IMR-90 (cell line): ENCODE data around the gene CYYR1. TPM values are rescaled to one million over a fixed set of nuclear protein-coding genes. Genes with fewer than 3 reads are reported as not detected.

Experiments used
- ATAC-seq: fragments of 200-7000 bp; cut with Tn5 transposase; 2 replicates; pipeline ENCODE4 v1.9.1; 2020; ENCODE audit warnings: low read depth, mild to moderate bottlenecking, moderate library complexity
- BruUV-seq: library from RNA; stranded (reverse); fragments of 400-500 nt; replicated peaks from 2 replicates; lab custom pipeline; 2021; lab: Mats Ljungman, UMichigan
- CTCF ChIA-PET: fragments of 300-600 bp; formaldehyde crosslinking; extraction: SDS; loops from one replicate; lab custom pipeline; 2021; ENCODE audit warnings: antibody characterized with exemption; lab: Yijun Ruan, JAX
- POLR2A ChIA-PET: fragments of 300-600 bp; sonication (Branson Sonifier 250); formaldehyde crosslinking; loops from one replicate; lab custom pipeline; 2022; ENCODE audit warnings: antibody characterized with exemption; ENCODE audit not compliant: unreplicated experiment; lab: Charles Lee
- DNase-seq: peaks from one replicate; pipeline ENCODE4 v3.0.0; 2013
- H2AFZ ChIP-seq: replicated peaks from 2 replicates; pipeline ENCODE3; 2013; ENCODE audit warnings: low read length, mild to moderate bottlenecking; ENCODE audit not compliant: poor library complexity
- H2AK5ac ChIP-seq: 2 replicates; pipeline ENCODE4 v1.6.1; 2013; ENCODE audit warnings: low read depth, low read length, inconsistent platforms
- H2AK9ac ChIP-seq: replicated peaks from 2 replicates; pipeline ENCODE3; 2013; ENCODE audit warnings: mild to moderate bottlenecking, low read depth, low read length, moderate library complexity; ENCODE audit not compliant: poor library complexity
- H2BK120ac ChIP-seq: 2 replicates; pipeline ENCODE4 v1.6.1; 2013; ENCODE audit warnings: low read depth, low read length, inconsistent platforms
- H2BK15ac ChIP-seq: 3 replicates; pipeline ENCODE4 v1.6.1; 2013; ENCODE audit warnings: low read depth, low read length, inconsistent platforms
- H2BK20ac ChIP-seq: 2 replicates; pipeline ENCODE4 v1.6.1; 2013; ENCODE audit warnings: low read depth, mild to moderate bottlenecking, inconsistent platforms, low read length, moderate library complexity
- H2BK5ac ChIP-seq: 2 replicates; pipeline ENCODE4 v1.6.1; 2013; ENCODE audit warnings: mild to moderate bottlenecking, low read depth, low read length, inconsistent platforms; ENCODE audit not compliant: poor library complexity, severe bottlenecking
- H3K14ac ChIP-seq: replicated peaks from 2 replicates; pipeline ENCODE4 v1.6.1; 2013; ENCODE audit warnings: low read depth, low read length, inconsistent platforms
- H3K18ac ChIP-seq: 2 replicates; pipeline ENCODE4 v1.6.1; 2013; ENCODE audit warnings: low read depth, low read length, control low read depth
- H3K23ac ChIP-seq: 2 replicates; pipeline ENCODE4 v1.6.1; 2013; ENCODE audit warnings: low read depth, low read length, inconsistent platforms
- H3K27ac ChIP-seq: 2 replicates; pipeline ENCODE4 v1.5.1; 2013; ENCODE audit warnings: mild to moderate bottlenecking, control low read depth, low read length; ENCODE audit not compliant: insufficient read depth
- H3K27me3 ChIP-seq: 2 replicates; pipeline ENCODE4 v1.6.1; 2013; ENCODE audit warnings: low read length; ENCODE audit not compliant: control insufficient read depth, insufficient read depth
- H3K36me3 ChIP-seq: 2 replicates; pipeline ENCODE4 v1.6.1; 2013; ENCODE audit warnings: low read length, mixed read lengths; ENCODE audit not compliant: control insufficient read depth, insufficient read depth
- H3K4ac ChIP-seq: 2 replicates; pipeline ENCODE4 v1.6.1; 2013; ENCODE audit warnings: low read depth, low read length, inconsistent platforms
- H3K4me1 ChIP-seq: 2 replicates; pipeline ENCODE4 v1.6.1; 2013; ENCODE audit warnings: low read length, mixed read lengths; ENCODE audit not compliant: control insufficient read depth, insufficient read depth
- H3K4me2 ChIP-seq: 2 replicates; pipeline ENCODE4 v1.6.1; 2013; ENCODE audit warnings: low read depth, mild to moderate bottlenecking, control low read depth, low read length, moderate library complexity
- H3K4me3 ChIP-seq: 2 replicates; pipeline ENCODE4 v1.5.1; 2013; ENCODE audit warnings: low read depth, mild to moderate bottlenecking, control low read depth, low read length, moderate library complexity; ENCODE audit not compliant: insufficient read depth
- H3K56ac ChIP-seq: 2 replicates; pipeline ENCODE4 v1.6.1; 2013; ENCODE audit warnings: low read length, inconsistent platforms; ENCODE audit not compliant: insufficient read depth; ENCODE audit errors: extremely low read depth
- H3K79me1 ChIP-seq, 2 experiments: 2 replicates each; pipeline ENCODE4 v1.6.1; 2013; ENCODE audit warnings: low read length in 2 of 2, inconsistent platforms in 1 of 2, low read depth in 1 of 2
- H3K9ac ChIP-seq: 2 replicates; pipeline ENCODE4 v1.6.1; 2013; ENCODE audit warnings: low read depth, low read length, control low read depth
- H3K9me1 ChIP-seq: 2 replicates; pipeline ENCODE4 v1.6.1; 2013; ENCODE audit warnings: low read length, inconsistent platforms; ENCODE audit not compliant: insufficient read depth
- H3K9me3 ChIP-seq: 2 replicates; pipeline ENCODE4 v1.6.1; 2013; ENCODE audit warnings: low read length; ENCODE audit not compliant: control insufficient read depth, insufficient read depth
- H4K20me1 ChIP-seq: 2 replicates; pipeline ENCODE4 v1.6.1; 2013; ENCODE audit warnings: low read length, inconsistent platforms; ENCODE audit not compliant: insufficient read depth
- H4K5ac ChIP-seq: 2 replicates; pipeline ENCODE4 v1.6.1; 2013; ENCODE audit warnings: mild to moderate bottlenecking, low read depth, low read length, control low read depth
- H4K8ac ChIP-seq, 2 experiments: 2 replicates each; pipeline ENCODE4 v1.6.1; 2013; ENCODE audit warnings: low read depth in 2 of 2, low read length in 2 of 2, control low read depth in 1 of 2, inconsistent platforms in 1 of 2
- H4K91ac ChIP-seq: 2 replicates; pipeline ENCODE4 v1.6.1; 2013; ENCODE audit warnings: low read depth, low read length, inconsistent platforms; ENCODE audit not compliant: insufficient read depth
- BHLHE40 ChIP-seq: fragments of 150-350 bp; IDR thresholded peaks from 2 replicates; pipeline ENCODE4 v1.6.1; 2016; ENCODE audit warnings: mild to moderate bottlenecking, low read depth, low read length
- CEBPB ChIP-seq: IDR thresholded peaks from 2 replicates; pipeline ENCODE4 v1.6.1; 2012; ENCODE audit warnings: low read depth, low read length, improper control_type of control experiment
- CHD1 ChIP-seq: IDR thresholded peaks from 2 replicates; pipeline ENCODE4 v1.6.1; 2012; ENCODE audit warnings: low read depth, low read length, improper control_type of control experiment
- CTCF ChIP-seq: conservative IDR thresholded peaks from 2 replicates; pipeline ENCODE4 v1.5.1; 2012; ENCODE audit warnings: mild to moderate bottlenecking, low read depth, low read length, improper control_type of control experiment
- FOS ChIP-seq: fragments of 150-350 bp; IDR thresholded peaks from 2 replicates; pipeline ENCODE4 v1.6.1; 2016; ENCODE audit warnings: low read depth, low read length
- MAFK ChIP-seq: IDR thresholded peaks from 2 replicates; pipeline ENCODE4 v1.6.1; 2012; ENCODE audit warnings: low read depth, low read length, improper control_type of control experiment
- MAZ ChIP-seq: IDR thresholded peaks from 2 replicates; pipeline ENCODE4 v1.6.1; 2012; ENCODE audit warnings: low read depth, mild to moderate bottlenecking, low read length, improper control_type of control experiment, moderate library complexity, borderline replicate concordance
- MXI1 ChIP-seq: IDR thresholded peaks from 2 replicates; pipeline ENCODE4 v1.6.1; 2012; ENCODE audit warnings: low read depth, mild to moderate bottlenecking, low read length, moderate library complexity, borderline replicate concordance
- NFE2L2 ChIP-seq: fragments of 150-350 bp; IDR thresholded peaks from 2 replicates; pipeline ENCODE4 v1.6.1; 2016; ENCODE audit warnings: low read depth, mild to moderate bottlenecking, low read length
- POLR2A ChIP-seq: IDR thresholded peaks from 2 replicates; pipeline ENCODE4 v1.6.1; 2012; ENCODE audit warnings: mild to moderate bottlenecking, low read depth, low read length
- RAD21 ChIP-seq: IDR thresholded peaks from 2 replicates; pipeline ENCODE4 v1.6.1; 2012; ENCODE audit warnings: low read length, improper control_type of control experiment
- RCOR1 ChIP-seq: IDR thresholded peaks from 2 replicates; pipeline ENCODE4 v1.6.1; 2012; ENCODE audit warnings: mild to moderate bottlenecking, low read length, improper control_type of control experiment; ENCODE audit not compliant: insufficient replicate concordance
- RFX5 ChIP-seq: IDR thresholded peaks from 2 replicates; pipeline ENCODE4 v1.8.0; 2012; ENCODE audit warnings: low read depth, mild to moderate bottlenecking, low read length, moderate library complexity
- SMC3 ChIP-seq: fragments of 150-350 bp; IDR thresholded peaks from 2 replicates; pipeline ENCODE4 v1.6.1; 2016; ENCODE audit warnings: low read depth, mild to moderate bottlenecking, antibody characterized with exemption, low read length, moderate library complexity
- WGBS, 2 experiments: methylation state at CpG; one replicate each; pipeline versions ENCODE4 v1.1.5 to v1.1.7; 2013; ENCODE audit warnings: missing lambda C conversion rate in 2 of 2; ENCODE audit not compliant: insufficient read length in 1 of 2; ENCODE audit errors: extremely low coverage in 2 of 2; 5-methylcytosine and 5-hydroxymethylcytosine counted together
- dilution Hi-C: fragments of 300-500 bp; cut with HindIII; formaldehyde crosslinking; loops from one replicate; pipeline ENCODE4 v1.14.3; 2018; ENCODE audit warnings: low sequenced_read_pairs; ENCODE audit not compliant: unreplicated experiment
- in situ Hi-C: fragments of 300-500 bp; cut with MboI; formaldehyde crosslinking; loops from 3 replicates; pipeline ENCODE4 v1.14.3; 2019; ENCODE audit warnings: low sequenced_read_pairs, inconsistent platforms, mixed read lengths
- intact Hi-C: fragments of 100-400 bp; cut with micrococcal nuclease; formaldehyde crosslinking; loops from 2 replicates; pipeline ENCODE4 v1.10.0; 2022
- polyA plus RNA-seq, 3 experiments: library from polyadenylated mRNA; depleted of rRNA; stranded (reverse); fragments of >200 nt; gene quantifications; 2 replicates each; pipeline ENCODE4 v1.2.3, GENCODE V29; 2012; ENCODE audit warnings: low replicate concordance in 1 of 3
- total RNA-seq: library from RNA; depleted of rRNA; stranded (reverse); fragments of >200 nt; gene quantifications from 2 replicates; pipeline ENCODE4 v1.2.3, GENCODE V29; 2012
- TF ChIP-seq, protein P1 (sequence below): fragments of 150-350 bp; IDR thresholded peaks from 2 replicates; pipeline ENCODE4 v1.6.1; 2016; ENCODE audit warnings: low read depth, mild to moderate bottlenecking, low read length, moderate library complexity, borderline replicate concordance
- TF ChIP-seq, protein P2 (sequence below): fragments of 150-350 bp; IDR thresholded peaks from 2 replicates; pipeline ENCODE4 v1.6.1; 2017; ENCODE audit warnings: mild to moderate bottlenecking, antibody characterized with exemption, low read length, low read depth

CYYR1 gene
- total and polyA plus RNA-seq, 2 of the 4 experiments (the other 2 are of a cell fraction): not detected

DNA sequence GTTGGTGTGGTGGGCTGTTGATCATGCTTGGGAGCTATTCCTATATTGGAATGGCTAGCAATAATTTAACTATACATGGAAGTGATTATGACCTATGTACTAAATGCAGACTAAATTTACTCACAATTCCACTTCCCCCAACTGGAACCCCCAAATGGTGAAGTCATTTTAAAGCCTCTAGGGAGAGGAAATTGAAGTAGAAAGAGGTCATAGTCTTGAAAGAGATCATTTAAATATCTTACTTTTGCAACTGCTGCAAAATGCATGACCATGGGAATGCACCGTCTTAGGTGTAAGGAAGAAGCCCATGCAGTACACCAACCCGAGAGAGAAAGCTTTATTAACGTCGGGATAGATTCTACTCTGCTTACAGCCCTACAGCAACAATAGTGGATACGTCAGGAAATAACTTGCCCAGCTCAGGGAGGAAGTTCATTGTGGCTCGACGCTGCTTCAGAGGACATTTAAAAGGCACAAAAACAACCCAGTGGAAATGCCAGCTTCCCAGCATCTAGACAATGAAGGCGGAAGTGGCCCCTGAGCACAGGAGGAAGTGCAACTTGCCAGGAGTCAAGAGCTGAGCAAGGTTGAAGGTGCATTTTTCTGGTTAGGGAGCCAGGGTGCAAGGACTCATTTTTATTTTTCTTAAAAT is 26.5 kb downstream of the CYYR1 start:
- Histone ChIP-seq H3K9ac (no peak overlapping the region), H3K79me1 (no peaks in the 10 kb centered on the region), H3K4ac (no peak overlapping the region), H3K9me1 (no peaks in the 10 kb centered on the region), H3K9me3 (no peaks in the 10 kb centered on the region), H3K36me3 (no peaks in the 10 kb centered on the region), H4K20me1 (no peaks in the 10 kb centered on the region), H4K8ac (no peak overlapping the region), H3K4me2 (no peak overlapping the region), H2BK20ac (no peak overlapping the region), H3K27me3 (no peaks in the 10 kb centered on the region), H3K4me1 (no peaks in the 10 kb centered on the region), H2BK120ac (no peak overlapping the region), H2BK15ac (no peak overlapping the region), H4K91ac (no peak overlapping the region), H3K14ac (no peak overlapping the region), H3K18ac (no peak overlapping the region), H2BK5ac (no peak overlapping the region), H2AK9ac (no peak overlapping the region), H3K56ac (no peak overlapping the region), H3K4me3 (no peak overlapping the region), H2AK5ac (no peak overlapping the region), H4K5ac (no peak overlapping the region), H3K27ac (no peak overlapping the region), H3K23ac (no peak overlapping the region), H2AFZ (no peak overlapping the region)
- dilution Hi-C loops: no loop called here
- CTCF ChIA-PET: no interaction called here
- ATAC-seq (no peak), DNase-seq (no peak)
- intact Hi-C loops: no loop called here
- WGBS, 2 experiments: no CpG with 5 or more reads among the region's 8 CpGs
- in situ Hi-C loops: no loop called here
- no TSS peak for BruUV-seq
- POLR2A ChIA-PET: no interaction called here
- TF ChIP-seq RFX5: no peak
- TF ChIP-seq POLR2A: no peak
- no peak for TF ChIP-seq BHLHE40
- no peak for TF ChIP-seq CHD1
- TF ChIP-seq FOS: no peak
- no peak for TF ChIP-seq CEBPB
- no peak for TF ChIP-seq MAFK
- no peak for TF ChIP-seq RCOR1
- no peak for TF ChIP-seq MXI1
- TF ChIP-seq SMC3: no peak
- TF ChIP-seq RAD21: no peak
- no peak for TF ChIP-seq NFE2L2
- TF ChIP-seq CTCF: no peak
- TF ChIP-seq MAZ: no peak
- TF ChIP-seq, protein P1, sequence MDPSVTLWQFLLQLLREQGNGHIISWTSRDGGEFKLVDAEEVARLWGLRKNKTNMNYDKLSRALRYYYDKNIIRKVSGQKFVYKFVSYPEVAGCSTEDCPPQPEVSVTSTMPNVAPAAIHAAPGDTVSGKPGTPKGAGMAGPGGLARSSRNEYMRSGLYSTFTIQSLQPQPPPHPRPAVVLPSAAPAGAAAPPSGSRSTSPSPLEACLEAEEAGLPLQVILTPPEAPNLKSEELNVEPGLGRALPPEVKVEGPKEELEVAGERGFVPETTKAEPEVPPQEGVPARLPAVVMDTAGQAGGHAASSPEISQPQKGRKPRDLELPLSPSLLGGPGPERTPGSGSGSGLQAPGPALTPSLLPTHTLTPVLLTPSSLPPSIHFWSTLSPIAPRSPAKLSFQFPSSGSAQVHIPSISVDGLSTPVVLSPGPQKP: no peak
- TF ChIP-seq, protein P2, sequence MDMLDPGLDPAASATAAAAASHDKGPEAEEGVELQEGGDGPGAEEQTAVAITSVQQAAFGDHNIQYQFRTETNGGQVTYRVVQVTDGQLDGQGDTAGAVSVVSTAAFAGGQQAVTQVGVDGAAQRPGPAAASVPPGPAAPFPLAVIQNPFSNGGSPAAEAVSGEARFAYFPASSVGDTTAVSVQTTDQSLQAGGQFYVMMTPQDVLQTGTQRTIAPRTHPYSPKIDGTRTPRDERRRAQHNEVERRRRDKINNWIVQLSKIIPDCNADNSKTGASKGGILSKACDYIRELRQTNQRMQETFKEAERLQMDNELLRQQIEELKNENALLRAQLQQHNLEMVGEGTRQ: no peak
